ENCODE results near the gene PPM1J. TPM values are rescaled to one million over a fixed set of nuclear protein-coding genes. Genes with fewer than 3 reads are reported as not detected.

PPM1J gene
- total and polyA plus RNA-seq, 2 of the 13 experiments (the other 11 are each of a cell fraction or from before 2014, with no cell fraction given) = 0.07 to 0.22 TPM

- TF ChIP-seq ZHX2 (IDR thresholded peaks at IDR 0.05; ENCODE audit: low read depth) (no peak), ZHX2 (CRISPR knock-in tag; IDR thresholded peaks at IDR 0.05; ENCODE audit: borderline replicate concordance) (no peak), ZNF670 (CRISPR knock-in tag; IDR thresholded peaks at IDR 0.05; ENCODE audit: borderline replicate concordance) (0 out of 2 replicates have a peak, but pooled peaks have one; percentile 38), ZNF737 (CRISPR knock-in tag; IDR thresholded peaks at IDR 0.05; ENCODE audit: borderline replicate concordance) (no peak), MTF2 (CRISPR knock-in tag; IDR thresholded peaks at IDR 0.05; ENCODE audit: borderline replicate concordance) (no peak), ZNF713 (CRISPR knock-in tag; IDR thresholded peaks at IDR 0.05) (no peak), KDM5B (CRISPR knock-in tag; IDR thresholded peaks at IDR 0.05; ENCODE audit: borderline replicate concordance) (peak; percentile 36; the same call in 1 of the 2 replicates), ZNF639 (CRISPR knock-in tag; conservative IDR thresholded peaks at IDR 0.05) (no peak), CBFB (CRISPR knock-in tag; IDR thresholded peaks at IDR 0.05) (no peak; the same call in 1 of the 2 replicates), ZNF235 (CRISPR knock-in tag; IDR thresholded peaks at IDR 0.05; ENCODE audit: borderline replicate concordance) (no peak), PHF21A (CRISPR knock-in tag; IDR thresholded peaks at IDR 0.05) (peak; percentile 44), FOXP1 (IDR thresholded peaks at IDR 0.05) (no peak), FOXP1 (CRISPR knock-in tag; IDR thresholded peaks at IDR 0.05) (0 out of 2 replicates have a peak, but pooled peaks have one; percentile 11), KDM3A (CRISPR knock-in tag; IDR thresholded peaks at IDR 0.05; ENCODE audit: low read depth) (0 out of 2 replicates have a peak, but pooled peaks have one; percentile 59), ZNF7 (CRISPR knock-in tag; IDR thresholded peaks at IDR 0.05) (no peak), ZFX (CRISPR knock-in tag; IDR thresholded peaks at IDR 0.05; ENCODE audit: low read depth) (no peak; the same call in 1 of the 2 replicates), KLF11 (CRISPR knock-in tag; IDR thresholded peaks at IDR 0.05) (no peak), ELF4 (CRISPR knock-in tag; IDR thresholded peaks at IDR 0.05; ENCODE audit: borderline replicate concordance) (no peak), NCOA2 (CRISPR knock-in tag; IDR thresholded peaks at IDR 0.05) (peak; percentile 71), HOXD1 (CRISPR knock-in tag; IDR thresholded peaks at IDR 0.05) (no peak), CENPBD1 (CRISPR knock-in tag; IDR thresholded peaks at IDR 0.05; ENCODE audit: borderline replicate concordance, low read depth) (no peak), SAP130 (CRISPR knock-in tag; IDR thresholded peaks at IDR 0.05; ENCODE audit: low read depth) (peak; percentile 75)
These were observed 16.5 kb downstream of the PPM1J start (continued) for GRCh38 chr1:112698366-112699310.

Data from HepG2 (cell line).